ENCODE results near the gene PNN. TPM values are rescaled to one million over a fixed set of nuclear protein-coding genes. Genes with fewer than 3 reads are reported as not detected.
"Not testable (repeated sequence)": the region's sequence is repeated elsewhere in the genome, so short reads cannot be mapped to it uniquely, and the experiment has no call there.

PNN gene
- total RNA-seq, 1 donor from 2014 or later = 30.0 TPM

DNA sequence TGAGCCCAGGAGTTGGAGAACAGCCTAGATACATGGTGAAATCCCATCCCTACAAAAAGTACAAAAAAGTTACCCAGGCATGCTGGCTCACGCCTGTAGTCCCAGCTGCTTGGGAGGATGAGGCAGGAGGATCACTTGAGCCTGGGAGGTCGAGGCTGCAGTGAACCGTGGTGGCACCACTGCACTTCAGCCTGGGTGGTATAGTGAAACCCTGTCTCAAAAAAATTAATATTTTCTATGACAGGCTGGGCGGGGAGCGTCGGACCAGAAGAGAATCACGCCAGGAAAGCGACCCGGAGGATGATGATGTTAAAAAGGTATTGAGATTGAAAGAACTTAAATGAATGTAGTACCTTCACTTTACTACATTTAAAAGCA is 2.1 kb downstream of the PNN start:
- intact Hi-C loops (cut with DNase I) = no loop called here
- DNase-seq (ENCODE audit: low spot score) = no peak

DNA sequence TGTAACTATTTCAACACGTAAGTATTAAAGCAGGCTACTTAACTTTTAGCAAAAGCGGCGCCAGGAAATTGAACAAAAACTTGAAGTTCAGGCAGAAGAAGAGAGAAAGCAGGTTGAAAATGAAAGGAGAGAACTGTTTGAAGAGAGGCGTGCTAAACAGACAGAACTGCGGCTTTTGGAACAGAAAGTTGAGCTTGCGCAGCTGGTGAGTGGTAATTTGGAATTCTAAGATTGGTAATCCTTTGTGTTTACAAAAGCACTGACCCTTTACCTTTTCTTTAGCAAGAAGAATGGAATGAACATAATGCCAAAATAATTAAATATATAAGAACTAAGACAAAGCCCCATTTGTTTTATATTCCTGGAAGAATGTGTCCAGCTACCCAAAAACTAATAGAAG is 4.0 kb downstream of the PNN start:
- DNase-seq (ENCODE audit: low spot score) = no peak
- intact Hi-C loops (cut with DNase I) = no loop called here

DNA sequence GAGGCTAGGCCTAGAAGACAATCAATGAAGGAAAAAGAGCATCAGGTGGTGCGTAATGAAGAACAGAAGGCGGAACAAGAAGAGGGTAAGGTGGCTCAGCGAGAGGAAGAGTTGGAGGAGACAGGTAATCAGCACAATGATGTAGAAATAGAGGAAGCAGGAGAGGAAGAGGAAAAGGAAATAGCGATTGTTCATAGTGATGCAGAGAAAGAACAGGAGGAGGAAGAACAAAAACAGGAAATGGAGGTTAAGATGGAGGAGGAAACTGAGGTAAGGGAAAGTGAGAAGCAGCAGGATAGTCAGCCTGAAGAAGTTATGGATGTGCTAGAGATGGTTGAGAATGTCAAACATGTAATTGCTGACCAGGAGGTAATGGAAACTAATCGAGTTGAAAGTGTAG is 5.5 kb downstream of the PNN start:
- DNase-seq (ENCODE audit: low spot score) = no peak
- intact Hi-C loops (cut with DNase I) = no loop called here

DNA sequence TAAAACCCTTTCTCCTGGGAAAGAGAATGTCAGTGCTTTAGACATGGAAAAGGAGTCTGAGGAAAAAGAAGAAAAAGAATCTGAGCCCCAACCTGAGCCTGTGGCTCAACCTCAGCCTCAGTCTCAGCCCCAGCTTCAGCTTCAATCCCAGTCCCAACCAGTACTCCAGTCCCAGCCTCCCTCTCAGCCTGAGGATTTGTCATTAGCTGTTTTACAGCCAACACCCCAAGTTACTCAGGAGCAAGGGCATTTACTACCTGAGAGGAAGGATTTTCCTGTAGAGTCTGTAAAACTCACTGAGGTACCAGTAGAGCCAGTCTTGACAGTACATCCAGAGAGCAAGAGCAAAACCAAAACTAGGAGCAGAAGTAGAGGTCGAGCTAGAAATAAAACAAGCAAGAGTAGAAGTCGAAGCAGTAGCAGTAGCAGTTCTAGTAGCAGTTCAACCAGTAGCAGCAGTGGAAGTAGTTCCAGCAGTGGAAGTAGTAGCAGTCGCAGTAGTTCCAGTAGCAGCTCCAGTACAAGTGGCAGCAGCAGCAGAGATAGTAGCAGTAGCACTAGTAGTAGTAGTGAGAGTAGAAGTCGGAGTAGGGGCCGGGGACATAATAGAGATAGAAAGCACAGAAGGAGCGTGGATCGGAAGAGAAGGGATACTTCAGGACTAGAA is 6.1 kb downstream of the PNN start:
- no peak for DNase-seq (ENCODE audit: low spot score)
- intact Hi-C loops (cut with DNase I) = no loop called here

DNA sequence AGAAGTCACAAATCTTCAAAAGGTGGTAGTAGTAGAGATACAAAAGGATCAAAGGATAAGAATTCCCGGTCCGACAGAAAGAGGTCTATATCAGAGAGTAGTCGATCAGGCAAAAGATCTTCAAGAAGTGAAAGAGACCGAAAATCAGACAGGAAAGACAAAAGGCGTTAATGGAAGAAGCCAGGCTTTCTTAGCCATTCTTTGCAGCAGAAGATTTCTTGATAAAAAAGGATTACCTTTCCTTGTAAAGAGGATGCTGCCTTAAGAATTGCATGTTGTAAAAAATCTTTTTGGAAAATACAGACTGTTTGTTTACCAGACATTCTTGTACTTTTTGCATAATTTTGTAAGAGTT is 6.6 kb downstream of the PNN start:
- no peak for DNase-seq (ENCODE audit: low spot score)
- intact Hi-C loops (cut with DNase I) = no loop called here

DNA sequence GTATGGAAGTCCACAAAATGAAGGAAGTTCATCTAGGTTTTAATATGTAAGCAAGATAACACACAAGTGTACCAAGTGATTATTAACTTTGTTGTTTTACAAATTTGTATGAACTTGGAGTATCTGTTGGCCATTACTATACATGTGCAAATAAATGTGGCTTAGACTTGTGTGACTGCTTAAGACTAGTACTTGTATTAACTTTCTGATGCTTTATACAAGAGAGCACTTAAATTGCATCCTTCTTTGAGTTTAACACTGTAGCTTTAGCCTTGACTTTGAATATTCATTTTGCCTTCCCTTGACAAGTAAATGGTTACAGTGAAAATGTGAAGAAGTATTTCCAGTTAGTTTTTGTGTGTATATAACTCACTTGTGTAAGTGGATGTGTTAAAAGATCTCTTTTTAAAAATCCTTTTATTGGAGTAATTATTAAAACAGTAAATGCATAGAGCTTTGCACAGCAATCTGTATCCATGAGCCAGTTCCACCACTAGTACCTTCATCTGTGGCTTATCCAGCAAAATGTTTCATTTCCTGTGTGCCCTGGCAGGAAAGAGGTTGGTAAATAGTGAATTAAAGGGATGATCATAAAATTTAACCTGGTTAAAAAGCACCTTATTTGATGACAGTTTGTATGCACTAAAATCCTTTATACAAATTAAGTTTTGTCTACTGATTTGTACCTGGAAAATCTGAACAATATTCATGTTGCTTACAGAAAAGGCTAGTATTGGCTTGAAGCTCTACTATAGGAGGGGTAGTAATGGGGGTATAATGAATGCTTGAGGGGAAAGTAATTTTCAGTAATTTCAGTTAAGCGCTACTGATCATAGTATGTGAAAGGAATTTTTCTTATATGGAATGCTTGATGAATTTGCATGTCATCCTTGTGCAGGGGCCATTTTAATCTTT is 8.0 kb downstream of the PNN start:
- intact Hi-C loops (cut with DNase I) = no loop called here
- DNase-seq (ENCODE audit: low spot score) = no peak

DNA sequence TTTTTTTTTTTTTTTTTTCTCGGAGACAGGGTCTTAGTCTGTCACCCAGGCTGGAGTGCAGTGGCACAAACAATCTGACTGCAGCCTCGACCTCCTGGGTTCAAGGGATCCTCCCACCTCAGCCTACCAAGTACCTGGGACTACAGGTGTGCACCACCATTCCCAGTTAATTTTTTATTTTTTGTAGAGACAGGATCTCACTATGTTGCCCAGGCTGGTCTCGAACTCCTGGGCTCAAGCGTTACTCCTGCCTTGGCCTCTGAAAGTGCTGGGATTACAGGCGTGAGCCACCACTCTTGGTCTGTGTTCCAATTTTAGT is 8.6 kb downstream of the PNN start:
- DNase-seq (ENCODE audit: low spot score); intact Hi-C loops (cut with DNase I): not testable (repeated sequence)

DNA sequence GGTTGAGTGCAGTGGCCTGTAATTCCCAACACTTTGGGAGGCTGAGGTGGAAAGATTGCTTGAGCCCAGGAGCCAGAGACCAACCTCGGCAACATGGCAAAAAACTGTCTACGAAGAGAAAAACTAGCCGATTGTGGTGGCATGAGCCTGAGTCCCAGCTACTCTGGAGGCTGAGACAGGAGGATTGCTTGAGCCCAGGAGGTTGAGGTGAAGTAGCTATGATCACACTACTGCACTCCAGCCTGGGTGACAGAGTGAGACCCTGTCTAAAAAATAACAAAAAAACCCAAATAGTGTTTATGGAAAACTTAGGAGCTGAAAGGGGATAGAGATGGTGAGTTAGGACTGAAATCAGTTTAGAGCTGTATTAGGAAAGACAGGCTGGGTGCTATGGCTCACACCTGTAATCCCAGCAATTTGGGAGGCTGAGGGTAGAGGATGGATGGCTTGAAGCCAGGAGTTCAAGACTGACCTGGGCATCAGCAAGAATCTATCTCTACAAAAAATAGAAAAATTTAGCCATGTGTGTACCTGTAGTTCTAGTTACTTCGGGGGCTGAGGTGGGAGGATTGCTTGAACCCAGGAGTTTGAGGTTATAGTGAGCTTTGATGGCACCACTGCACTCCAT is 9.7 kb downstream of the PNN start:
- intact Hi-C loops (cut with DNase I) = no loop called here

DNA sequence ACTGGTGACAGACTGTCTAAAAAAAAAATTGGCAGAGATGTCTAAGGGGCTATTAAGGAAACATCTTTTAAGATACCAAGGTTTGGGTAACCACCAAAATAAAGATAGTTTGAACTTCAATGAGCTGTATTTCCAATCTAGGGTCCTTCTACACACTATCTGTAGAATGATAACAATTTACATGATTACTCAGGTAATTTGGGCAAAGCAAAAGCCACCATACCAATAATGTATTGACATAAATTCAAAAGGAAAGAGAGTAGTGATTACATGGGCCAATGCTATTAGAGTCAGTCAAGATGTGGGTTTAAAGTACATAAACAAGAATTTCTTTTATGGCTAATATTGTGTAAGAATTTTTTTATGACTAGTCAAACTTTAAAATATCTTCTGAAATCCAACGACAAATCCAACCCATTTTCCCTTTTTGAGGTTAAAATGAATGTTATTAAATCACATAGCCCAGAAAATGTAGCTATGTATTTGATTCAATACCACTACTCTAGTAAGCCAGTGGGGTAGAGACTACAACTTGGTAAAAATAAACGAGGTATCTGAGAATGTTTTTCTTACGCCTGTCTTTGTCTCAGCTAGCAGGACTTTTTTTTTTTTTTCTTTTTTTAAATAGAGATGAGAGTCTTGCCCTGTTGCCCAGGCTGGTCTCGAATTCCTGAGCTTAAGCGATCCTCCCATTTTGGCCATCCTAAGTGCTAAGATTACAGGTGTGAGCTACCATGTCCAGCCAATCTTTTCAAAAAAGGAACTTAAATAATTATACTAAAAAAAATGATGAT is 10.4 kb downstream of the PNN start:
- intact Hi-C loops (cut with DNase I) = no loop called here
- no peak for DNase-seq (ENCODE audit: low spot score)

More for the DNA sequence above, 9.7 kb downstream of the PNN start:
- no peak for DNase-seq (ENCODE audit: low spot score)

DNA sequence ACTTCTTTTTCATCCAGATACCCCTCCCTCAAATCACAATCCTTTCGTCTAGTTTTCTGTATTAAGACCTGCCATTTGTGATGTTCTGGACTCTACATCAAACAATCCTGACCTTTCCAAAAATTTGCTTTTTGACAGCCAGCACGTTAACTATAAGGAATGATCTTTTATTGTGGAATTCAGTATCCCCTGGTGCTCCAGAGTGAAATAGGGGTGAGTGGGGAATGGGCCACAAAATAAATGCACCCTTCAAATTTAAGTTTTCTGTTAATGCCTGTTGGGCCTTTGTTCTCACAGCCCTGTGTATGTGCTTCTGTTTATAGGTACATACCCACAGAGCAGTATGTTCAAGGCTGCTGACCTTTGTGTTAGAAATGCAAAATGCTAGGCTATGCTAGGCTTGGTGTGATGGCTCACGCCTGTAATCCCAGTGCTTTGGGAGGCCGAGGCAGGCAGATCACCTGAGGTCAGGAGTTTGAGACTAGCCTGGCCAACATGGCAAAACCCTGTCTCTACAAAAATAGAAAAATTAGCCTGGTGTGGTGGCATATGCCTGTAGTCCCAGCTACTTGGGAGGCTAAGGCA is 12.0 kb downstream of the PNN start:
- intact Hi-C loops (cut with DNase I) = no loop called here
- no peak for DNase-seq (ENCODE audit: low spot score)

DNA sequence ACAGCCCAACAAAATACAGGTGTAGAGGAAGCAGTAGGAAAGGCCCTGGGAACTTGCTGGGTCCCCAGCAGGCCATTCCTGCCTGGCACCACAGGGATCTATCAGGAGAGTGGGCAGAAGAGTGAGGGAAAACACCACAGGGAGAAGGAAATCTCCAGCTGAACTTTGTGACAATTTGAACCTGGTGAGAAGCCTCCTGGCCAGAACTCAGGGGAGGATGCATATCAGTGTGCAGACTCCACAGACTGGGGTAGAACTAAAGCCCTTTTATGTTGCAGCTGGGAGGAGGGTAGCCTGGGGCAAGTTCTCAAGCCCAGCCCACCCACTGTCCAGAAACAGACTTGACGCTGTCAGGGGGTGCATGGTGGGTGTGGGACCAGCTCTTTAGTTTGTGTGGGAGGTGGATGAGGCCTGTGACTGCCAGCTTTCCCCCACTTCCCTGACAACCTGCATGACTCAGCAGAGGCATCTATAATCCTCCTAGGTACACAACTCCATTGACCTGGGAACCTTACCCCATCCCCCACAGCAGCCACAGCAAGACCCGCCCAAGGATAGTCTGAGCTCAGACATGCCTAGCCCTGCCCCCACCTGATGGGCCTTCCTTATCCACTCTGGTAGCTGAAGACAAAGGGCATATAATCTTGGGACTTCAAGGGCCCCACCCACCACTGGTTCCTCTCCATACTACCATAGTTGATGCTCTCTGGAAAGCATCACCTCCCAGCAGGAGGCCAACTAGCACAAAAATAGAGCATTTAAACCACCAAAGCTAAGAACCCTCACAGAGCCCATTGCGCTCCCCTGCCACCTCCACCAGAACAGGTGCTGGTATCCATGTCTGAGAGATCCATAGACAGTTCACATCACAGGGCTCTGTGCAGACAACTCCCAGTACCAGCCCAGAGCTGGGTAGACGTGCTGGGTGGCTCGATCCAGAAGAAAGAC is 28.9 kb downstream of the PNN start:
- intact Hi-C loops (cut with DNase I) = no loop called here
- no peak for DNase-seq (ENCODE audit: low spot score)

DNA sequence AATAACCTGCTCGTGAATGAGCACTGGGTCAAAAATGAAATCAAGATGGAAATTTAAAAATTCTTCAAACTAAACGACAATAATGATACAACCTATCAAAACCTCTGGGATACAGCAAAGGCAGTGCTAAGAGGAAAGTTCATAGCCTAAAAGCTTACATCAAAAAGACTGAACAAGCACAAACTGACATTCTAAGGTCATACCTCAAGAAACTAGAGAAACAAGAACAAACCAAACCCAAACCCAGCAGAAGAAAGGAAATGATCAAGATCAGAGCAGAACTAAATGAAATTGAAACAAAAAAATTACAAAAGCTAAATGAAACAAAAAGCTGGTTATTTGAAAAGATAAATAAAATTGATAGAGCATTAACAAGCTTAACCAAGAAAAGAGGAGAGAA is 32.4 kb downstream of the PNN start:
- intact Hi-C loops (cut with DNase I) = not testable (repeated sequence)

DNA sequence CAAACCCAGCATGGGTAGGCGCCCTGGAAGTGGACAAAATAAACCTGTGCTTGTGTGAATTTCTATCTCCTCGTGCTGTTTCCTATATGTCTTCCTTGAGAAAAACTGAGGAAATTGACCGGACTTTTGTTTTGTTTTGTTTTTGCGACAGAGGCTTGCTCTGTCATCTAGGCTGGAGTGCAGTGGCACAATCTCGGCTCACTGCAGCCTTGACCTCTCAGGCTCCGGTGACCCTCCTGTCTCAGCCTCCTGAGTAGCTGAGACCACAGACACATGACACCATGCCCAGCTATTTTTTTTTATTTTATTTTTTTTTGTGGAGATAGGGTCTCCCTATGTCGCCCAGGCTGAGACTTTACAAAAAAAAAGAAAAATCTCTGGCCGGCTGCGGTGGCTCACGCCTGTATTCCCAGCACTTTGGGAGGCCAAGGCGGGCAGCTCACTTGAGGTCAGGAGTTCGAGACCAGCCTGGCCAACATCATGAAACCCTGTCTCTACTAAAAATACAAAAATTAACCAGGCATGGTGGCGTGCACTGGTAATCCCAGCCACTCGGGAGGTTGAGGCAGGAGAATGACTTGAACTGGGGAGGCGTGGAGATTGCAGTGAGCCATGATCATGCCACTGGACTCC is 36.2 kb downstream of the PNN start:
- intact Hi-C loops (cut with DNase I) = no loop called here
- no peak for DNase-seq (ENCODE audit: low spot score)

More for the DNA sequence above, 32.4 kb downstream of the PNN start:
- DNase-seq (ENCODE audit: low spot score) = not testable (repeated sequence)

DNA sequence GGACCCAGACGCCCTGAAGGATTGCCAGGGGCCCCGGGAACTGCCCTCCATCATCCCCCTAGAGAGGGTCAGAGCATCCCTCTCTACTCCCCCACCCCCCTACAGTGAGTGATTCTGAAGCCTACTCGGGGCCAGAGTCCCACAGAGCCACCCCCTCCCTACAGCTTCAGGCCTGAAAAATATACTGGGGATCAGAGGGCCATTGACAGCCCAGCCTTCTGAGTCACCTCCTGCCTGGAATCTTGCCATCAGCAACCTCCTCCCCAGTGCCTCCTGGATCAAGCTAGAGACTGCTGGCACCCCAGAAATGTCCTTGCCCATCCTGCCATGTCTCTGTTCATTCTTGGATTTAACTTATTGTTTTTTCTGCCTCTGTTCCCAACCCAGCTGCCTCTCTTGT is 37.0 kb downstream of the PNN start:
- DNase-seq (ENCODE audit: low spot score) = no peak
- intact Hi-C loops (cut with DNase I) = no loop called here

DNA sequence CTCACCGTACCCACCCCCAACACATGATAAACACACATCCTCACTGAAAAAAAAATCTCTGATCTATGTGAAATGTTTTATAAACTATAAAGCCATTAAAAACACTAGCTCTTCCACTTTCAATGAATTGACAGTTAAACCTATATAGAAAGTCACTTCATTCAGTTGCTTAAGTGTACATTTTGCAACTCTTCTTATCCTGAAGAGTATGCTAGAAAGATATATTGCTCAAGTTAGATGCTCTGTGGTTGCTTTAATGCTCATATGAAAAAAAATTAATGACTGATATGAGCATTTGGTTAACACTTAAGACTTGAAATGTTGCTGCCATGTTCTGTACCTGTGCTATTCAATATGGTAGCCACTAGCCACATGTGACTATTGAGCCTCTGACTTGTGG is 37.6 kb downstream of the PNN start:
- DNase-seq (ENCODE audit: low spot score) = no peak
- intact Hi-C loops (cut with DNase I) = no loop called here

DNA sequence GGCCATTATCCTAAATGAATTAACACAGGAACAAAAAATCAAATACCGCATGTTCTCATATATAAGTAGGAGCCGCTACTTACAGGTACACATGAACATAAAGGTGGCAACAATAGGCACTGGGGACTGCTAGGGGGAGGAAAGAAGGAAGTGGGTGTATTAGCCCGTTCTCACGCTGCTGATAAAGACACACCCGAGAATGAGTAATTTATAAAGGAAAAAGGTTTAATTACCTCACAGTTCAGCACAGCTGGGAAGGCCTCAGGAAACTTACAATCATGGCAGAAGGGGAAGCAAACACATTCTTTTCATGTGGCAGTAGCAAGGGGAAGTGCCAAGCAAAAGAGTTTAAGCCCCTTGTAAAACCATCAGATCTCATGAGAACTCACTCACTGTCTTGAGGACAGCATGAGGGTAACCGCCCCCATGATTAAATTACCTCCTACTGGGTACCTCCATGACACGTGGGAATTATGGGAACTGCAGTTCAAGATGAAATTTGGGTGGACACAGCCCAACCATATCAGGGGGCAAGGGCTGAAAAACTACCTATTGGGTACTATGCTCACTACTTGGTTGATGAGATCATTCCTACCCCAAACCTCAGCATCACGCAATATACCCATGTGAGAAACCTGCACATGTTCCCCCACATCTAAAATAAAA is 42.3 kb downstream of the PNN start:
- intact Hi-C loops (cut with DNase I) = no loop called here
- no peak for DNase-seq (ENCODE audit: low spot score)

DNA sequence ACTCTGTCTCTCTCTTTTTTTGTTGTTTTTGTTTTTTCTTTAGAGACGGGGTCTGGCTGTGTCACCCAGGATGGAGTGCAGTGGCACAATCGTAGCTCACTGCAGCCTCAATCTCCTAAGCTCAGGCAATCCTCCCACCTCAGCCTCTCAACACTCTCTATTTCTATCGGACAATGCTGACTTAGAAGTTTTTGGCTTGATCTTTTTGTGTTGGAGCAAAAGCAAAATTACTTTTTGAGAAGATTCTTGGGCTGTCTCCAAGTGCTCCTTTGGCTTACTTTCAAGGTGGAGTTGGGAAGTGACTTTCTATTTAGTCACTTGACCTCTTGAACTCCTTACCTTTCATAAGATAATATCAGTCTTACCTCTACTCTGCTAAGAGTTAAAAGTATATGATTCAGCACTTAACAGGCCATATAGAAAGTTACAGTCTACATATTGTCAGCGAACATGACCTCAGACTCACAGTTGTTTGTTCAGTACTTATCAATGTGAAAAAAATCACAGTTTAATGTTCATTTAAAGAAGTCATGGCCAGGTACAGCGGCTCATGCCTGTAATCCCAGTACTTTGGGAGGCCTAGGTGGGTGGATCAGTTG is 43.2 kb downstream of the PNN start:
- intact Hi-C loops (cut with DNase I) = no loop called here
- no peak for DNase-seq (ENCODE audit: low spot score)

All from cardiac septum (tissue), 1 donor.